ENCODE data around the gene DNM1. TPM values are rescaled to one million over a fixed set of nuclear protein-coding genes. Genes with fewer than 3 reads are reported as not detected.

Gene DNM1
- total RNA-seq, 1 donor from 2014 or later = 33.4 TPM

DNA sequence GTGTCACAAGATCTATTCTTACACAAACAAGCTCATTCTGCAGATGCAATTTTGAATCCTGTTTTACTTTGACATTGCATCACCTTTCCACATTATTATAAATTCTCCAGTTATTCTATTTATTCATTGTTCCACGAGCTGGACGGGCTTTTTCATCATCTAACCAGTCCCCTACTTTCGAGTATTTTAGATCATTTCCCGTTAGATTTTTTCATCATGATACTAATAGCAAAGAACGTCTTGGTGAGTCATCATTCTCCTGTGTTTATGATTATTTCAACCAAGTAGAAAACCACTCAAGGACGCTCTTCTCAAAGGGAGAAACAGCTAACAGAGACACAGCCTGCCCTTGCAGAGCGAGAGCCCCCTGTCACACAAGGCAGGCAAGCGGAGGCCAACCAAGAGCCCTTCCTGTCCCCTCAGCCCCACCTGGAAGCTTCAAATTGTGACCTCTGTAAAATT is 28.0 kb upstream of the DNM1 start:
- Histone ChIP-seq H3K36me3 (peaks cover 0 to 67% of the 10 kb centered on the region in 2 donors), H3K9me3 (no peaks in the 10 kb centered on the region), H3K4me3 (no peak overlapping the region), H3K27ac (no peak overlapping the region), H3K4me1 (no peaks in the 10 kb centered on the region), H3K27me3 (no peaks in the 10 kb centered on the region)
- DNase-seq (ENCODE audit: extremely low spot score in 2 of 2) = no peak
- no peak for TF ChIP-seq POLR2AphosphoS5 (IDR thresholded peaks at IDR 0.05; ENCODE audit: insufficient read depth in 1 of 2, low read depth in 1 of 2)
- no peak for TF ChIP-seq CTCF (IDR thresholded peaks at IDR 0.05)
- TF ChIP-seq POLR2A (IDR thresholded peaks at IDR 0.05) = no peak
- intact Hi-C loops (cut with DNase I) = no loop called here

DNA sequence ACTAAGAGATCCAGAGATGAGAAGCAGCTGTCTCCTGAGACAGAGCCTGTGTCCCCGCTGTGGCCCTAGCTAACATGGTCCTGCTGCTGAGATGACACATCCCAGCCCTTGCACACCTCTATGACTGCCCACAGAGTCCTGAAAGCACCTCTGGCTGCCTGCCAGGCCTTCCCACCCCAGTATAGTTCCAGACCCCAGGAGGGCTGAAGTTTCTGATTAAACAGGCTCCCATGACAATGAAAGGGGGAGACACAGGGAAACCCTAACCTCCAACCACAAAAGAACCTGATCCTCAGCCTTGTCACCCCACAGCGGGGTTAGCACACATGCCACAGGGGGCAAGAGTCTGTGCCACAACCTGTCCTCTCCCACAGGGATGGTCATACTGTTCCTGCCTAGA is 27.5 kb upstream of the DNM1 start:
- no peak for DNase-seq (ENCODE audit: extremely low spot score in 2 of 2)
- no peaks in the 10 kb centered on the region for H3K9me3 ChIP-seq
- H3K27ac ChIP-seq = no peak overlapping the region
- H3K4me3 ChIP-seq = no peak overlapping the region
- intact Hi-C loops (cut with DNase I) = no loop called here
- H3K4me1 ChIP-seq = no peaks in the 10 kb centered on the region
- no peaks in the 10 kb centered on the region for H3K27me3 ChIP-seq
- TF ChIP-seq POLR2A (IDR thresholded peaks at IDR 0.05) (no peak), POLR2AphosphoS5 (IDR thresholded peaks at IDR 0.05; ENCODE audit: insufficient read depth in 1 of 2, low read depth in 1 of 2) (no peak), CTCF (IDR thresholded peaks at IDR 0.05) (no peak)
- peaks cover 0 to 69% of the 10 kb centered on the region in 2 donors for H3K36me3 ChIP-seq

DNA sequence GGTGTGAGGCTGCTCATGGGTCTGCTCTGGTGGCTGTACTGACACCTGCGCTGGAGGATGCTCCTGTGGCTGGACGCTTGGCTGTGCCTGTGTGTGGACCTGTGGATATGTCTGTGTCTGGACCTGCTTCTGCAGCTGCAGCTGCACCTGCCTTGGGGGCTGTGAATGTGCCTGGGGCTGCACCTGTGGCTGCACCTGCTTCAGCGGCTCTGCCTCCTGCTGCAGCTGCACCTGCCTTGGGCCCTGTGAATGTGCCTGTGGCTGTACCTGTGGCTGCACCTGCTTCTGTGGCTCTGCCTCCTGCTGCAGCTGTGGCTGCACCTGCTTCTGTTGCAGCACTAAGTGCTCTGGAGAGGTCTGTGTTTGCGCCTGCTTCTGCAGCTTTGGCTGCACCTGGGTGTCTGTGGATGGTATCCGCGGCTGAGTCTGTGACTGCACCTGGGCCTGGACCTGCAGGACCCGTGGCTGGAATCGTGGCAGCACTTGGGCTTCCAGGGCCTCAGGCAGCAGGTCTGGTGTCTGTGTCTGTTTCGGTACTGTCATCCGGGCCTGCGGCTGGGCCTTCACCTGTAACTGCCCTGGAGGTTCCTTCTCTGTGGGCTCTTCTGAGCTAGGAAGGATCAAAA is 24.3 kb upstream of the DNM1 start:
- intact Hi-C loops (cut with DNase I) = no loop called here
- Histone ChIP-seq H3K27ac (no peak overlapping the region), H3K9me3 (no peaks in the 10 kb centered on the region)

DNA sequence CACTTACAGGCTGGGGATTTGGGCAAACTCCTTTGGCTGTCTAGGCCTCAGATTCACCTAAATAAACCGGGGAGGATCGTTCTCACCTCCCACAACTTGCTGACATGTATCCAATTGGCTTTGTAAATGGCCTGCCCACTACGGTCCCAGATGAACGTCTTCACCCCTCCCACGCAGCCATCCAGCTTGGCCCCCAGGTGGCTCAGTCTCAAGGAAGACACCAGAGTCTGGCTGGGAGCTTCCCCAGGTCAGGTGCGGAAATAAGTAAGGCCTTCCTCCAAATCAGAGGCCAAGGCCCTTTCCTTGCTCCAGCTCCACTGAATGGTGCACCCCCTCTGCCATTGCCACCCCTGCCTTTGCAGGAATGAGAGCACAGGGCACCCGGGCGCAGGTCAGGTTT is 23.2 kb upstream of the DNM1 start:
- Histone ChIP-seq H3K9me3 (no peaks in the 10 kb centered on the region), H3K27ac (no peak overlapping the region), H3K27me3 (no peaks in the 10 kb centered on the region), H3K4me1 (no peaks in the 10 kb centered on the region), H3K36me3 (peaks cover 0 to 67% of the 10 kb centered on the region in 2 donors), H3K4me3 (no peak overlapping the region)
- TF ChIP-seq POLR2AphosphoS5 (IDR thresholded peaks at IDR 0.05; ENCODE audit: insufficient read depth in 1 of 2, low read depth in 1 of 2) (no peak), CTCF (IDR thresholded peaks at IDR 0.05) (no peak), POLR2A (IDR thresholded peaks at IDR 0.05) (no peak)
- intact Hi-C loops (cut with DNase I) = no loop called here
- no peak for DNase-seq (ENCODE audit: extremely low spot score in 2 of 2)

More for the DNA sequence above, 24.3 kb upstream of the DNM1 start:
- Histone ChIP-seq H3K4me1 (no peaks in the 10 kb centered on the region), H3K36me3 (peaks cover 0 to 68% of the 10 kb centered on the region in 2 donors), H3K27me3 (no peaks in the 10 kb centered on the region), H3K4me3 (no peak overlapping the region)
- TF ChIP-seq CTCF (IDR thresholded peaks at IDR 0.05) (no peak), POLR2AphosphoS5 (IDR thresholded peaks at IDR 0.05; ENCODE audit: insufficient read depth in 1 of 2, low read depth in 1 of 2) (no peak), POLR2A (IDR thresholded peaks at IDR 0.05) (no peak)
- DNase-seq (ENCODE audit: extremely low spot score in 2 of 2) = no peak

DNA sequence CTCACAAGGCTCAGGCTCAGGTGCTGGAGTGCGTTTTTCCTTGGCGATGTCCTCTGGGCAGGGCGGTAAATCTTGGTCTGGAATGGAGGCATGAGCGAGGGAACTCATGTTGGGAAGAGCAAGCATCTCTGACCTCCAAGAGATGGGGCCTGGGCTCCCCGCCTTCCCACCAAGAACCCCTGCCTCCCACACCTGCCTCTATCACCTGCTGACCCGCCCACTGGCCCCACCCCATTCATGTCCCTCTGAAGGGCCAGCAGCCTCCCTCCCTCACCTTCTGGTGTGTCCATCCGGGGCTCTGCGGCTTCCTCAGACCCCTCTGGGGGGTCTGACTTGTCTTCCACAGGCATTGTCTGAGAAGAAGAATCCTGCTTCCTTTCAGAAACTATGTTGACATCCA is 22.7 kb upstream of the DNM1 start:
- H3K27me3 ChIP-seq = no peaks in the 10 kb centered on the region
- H3K36me3 ChIP-seq = peaks cover 0 to 67% of the 10 kb centered on the region in 2 donors

More for the DNA sequence above, 22.7 kb upstream of the DNM1 start:
- no peaks in the 10 kb centered on the region for H3K4me1 ChIP-seq
- H3K27ac ChIP-seq = no peak overlapping the region
- no peak for DNase-seq (ENCODE audit: extremely low spot score in 2 of 2)
- intact Hi-C loops (cut with DNase I) = no loop called here
- TF ChIP-seq CTCF (IDR thresholded peaks at IDR 0.05) (no peak), POLR2A (IDR thresholded peaks at IDR 0.05) (no peak), POLR2AphosphoS5 (IDR thresholded peaks at IDR 0.05; ENCODE audit: insufficient read depth in 1 of 2, low read depth in 1 of 2) (no peak)
- H3K9me3 ChIP-seq = no peaks in the 10 kb centered on the region
- no peak overlapping the region for H3K4me3 ChIP-seq
